HepG2 (cell line): ENCODE results near the gene CD180. TPM values are rescaled to one million over a fixed set of nuclear protein-coding genes. Genes with fewer than 3 reads are reported as not detected.

Experiments
- ATAD3A ChIP-seq: sonication (generic); formaldehyde crosslinking; IDR thresholded peaks from 2 replicates; pipeline ENCODE4 v1.4.0; 2020; ENCODE audit warnings: missing genetic modification reagents
- MXD4 ChIP-seq: IDR thresholded peaks from 2 replicates; pipeline ENCODE4 v1.6.1; 2016; ENCODE audit warnings: mild to moderate bottlenecking, missing biosample characterization, missing genetic modification reagents
- PRDM10 ChIP-seq: sonication (generic); formaldehyde crosslinking; IDR thresholded peaks from 2 replicates; pipeline ENCODE4 v1.4.0; 2020; ENCODE audit warnings: low read depth, missing genetic modification reagents
- ZNF576 ChIP-seq: sonication (generic); formaldehyde crosslinking; IDR thresholded peaks from 2 replicates; pipeline ENCODE4 v1.4.0; 2020; ENCODE audit warnings: mild to moderate bottlenecking, missing genetic modification reagents
- polyA plus RNA-seq, 8 experiments: library from polyadenylated mRNA; depleted of rRNA in 3 of 8; stranded (reverse) in 7 of 8; unstranded in 1 of 8; fragments of >200 nt; fragmentation: Illumina TruSeq in 4 of 8; extraction: Trizol in 4 of 8; gene quantifications; 2 replicates each; pipeline versions ENCODE4 v1.2.1 to v1.2.3, GENCODE V29; 2011 to 2016; ENCODE audit warnings: low read depth in 4 of 8, missing spikeins in 1 of 8, mixed read lengths in 1 of 8; ENCODE audit not compliant: insufficient read depth in 1 of 8
- total RNA-seq, 5 experiments: library from RNA; depleted of rRNA; stranded (reverse); fragments of >200 nt; fragmentation: Illumina TruSeq; extraction: Trizol; gene quantifications; 2 replicates each; pipeline ENCODE4 v1.2.3, GENCODE V29; 2016; ENCODE audit warnings: low read depth in 1 of 5
- TF ChIP-seq, protein P1 (sequence below): sonication (generic); formaldehyde crosslinking; IDR thresholded peaks from 2 replicates; pipeline ENCODE4 v1.9.0; 2021; ENCODE audit warnings: mild to moderate bottlenecking, missing genetic modification reagents
- TF ChIP-seq, protein P2 (sequence below): sonication (generic); formaldehyde crosslinking; IDR thresholded peaks from 2 replicates; pipeline ENCODE4 v1.5.0; 2020; ENCODE audit warnings: missing genetic modification reagents, mild to moderate bottlenecking, borderline replicate concordance
- TF ChIP-seq, protein P3 (sequence below): IDR thresholded peaks from 2 replicates; pipeline ENCODE4 v1.6.1; 2016; ENCODE audit warnings: missing compliant biosample characterization, missing genetic modification reagents, borderline replicate concordance

CD180 gene
- total and polyA plus RNA-seq, 2 of the 13 experiments (the other 11 are each of a cell fraction or from before 2014, with no cell fraction given): not detected

GRCh38 chr5:67208403-67208802 lies 11.8 kb upstream of the CD180 start (continued):
- TF ChIP-seq PRDM10 (CRISPR knock-in tag) (no peak), ZNF576 (CRISPR knock-in tag) (no peak), ATAD3A (no peak), MXD4 (CRISPR knock-in tag) (no peak)
- TF ChIP-seq, protein P1, sequence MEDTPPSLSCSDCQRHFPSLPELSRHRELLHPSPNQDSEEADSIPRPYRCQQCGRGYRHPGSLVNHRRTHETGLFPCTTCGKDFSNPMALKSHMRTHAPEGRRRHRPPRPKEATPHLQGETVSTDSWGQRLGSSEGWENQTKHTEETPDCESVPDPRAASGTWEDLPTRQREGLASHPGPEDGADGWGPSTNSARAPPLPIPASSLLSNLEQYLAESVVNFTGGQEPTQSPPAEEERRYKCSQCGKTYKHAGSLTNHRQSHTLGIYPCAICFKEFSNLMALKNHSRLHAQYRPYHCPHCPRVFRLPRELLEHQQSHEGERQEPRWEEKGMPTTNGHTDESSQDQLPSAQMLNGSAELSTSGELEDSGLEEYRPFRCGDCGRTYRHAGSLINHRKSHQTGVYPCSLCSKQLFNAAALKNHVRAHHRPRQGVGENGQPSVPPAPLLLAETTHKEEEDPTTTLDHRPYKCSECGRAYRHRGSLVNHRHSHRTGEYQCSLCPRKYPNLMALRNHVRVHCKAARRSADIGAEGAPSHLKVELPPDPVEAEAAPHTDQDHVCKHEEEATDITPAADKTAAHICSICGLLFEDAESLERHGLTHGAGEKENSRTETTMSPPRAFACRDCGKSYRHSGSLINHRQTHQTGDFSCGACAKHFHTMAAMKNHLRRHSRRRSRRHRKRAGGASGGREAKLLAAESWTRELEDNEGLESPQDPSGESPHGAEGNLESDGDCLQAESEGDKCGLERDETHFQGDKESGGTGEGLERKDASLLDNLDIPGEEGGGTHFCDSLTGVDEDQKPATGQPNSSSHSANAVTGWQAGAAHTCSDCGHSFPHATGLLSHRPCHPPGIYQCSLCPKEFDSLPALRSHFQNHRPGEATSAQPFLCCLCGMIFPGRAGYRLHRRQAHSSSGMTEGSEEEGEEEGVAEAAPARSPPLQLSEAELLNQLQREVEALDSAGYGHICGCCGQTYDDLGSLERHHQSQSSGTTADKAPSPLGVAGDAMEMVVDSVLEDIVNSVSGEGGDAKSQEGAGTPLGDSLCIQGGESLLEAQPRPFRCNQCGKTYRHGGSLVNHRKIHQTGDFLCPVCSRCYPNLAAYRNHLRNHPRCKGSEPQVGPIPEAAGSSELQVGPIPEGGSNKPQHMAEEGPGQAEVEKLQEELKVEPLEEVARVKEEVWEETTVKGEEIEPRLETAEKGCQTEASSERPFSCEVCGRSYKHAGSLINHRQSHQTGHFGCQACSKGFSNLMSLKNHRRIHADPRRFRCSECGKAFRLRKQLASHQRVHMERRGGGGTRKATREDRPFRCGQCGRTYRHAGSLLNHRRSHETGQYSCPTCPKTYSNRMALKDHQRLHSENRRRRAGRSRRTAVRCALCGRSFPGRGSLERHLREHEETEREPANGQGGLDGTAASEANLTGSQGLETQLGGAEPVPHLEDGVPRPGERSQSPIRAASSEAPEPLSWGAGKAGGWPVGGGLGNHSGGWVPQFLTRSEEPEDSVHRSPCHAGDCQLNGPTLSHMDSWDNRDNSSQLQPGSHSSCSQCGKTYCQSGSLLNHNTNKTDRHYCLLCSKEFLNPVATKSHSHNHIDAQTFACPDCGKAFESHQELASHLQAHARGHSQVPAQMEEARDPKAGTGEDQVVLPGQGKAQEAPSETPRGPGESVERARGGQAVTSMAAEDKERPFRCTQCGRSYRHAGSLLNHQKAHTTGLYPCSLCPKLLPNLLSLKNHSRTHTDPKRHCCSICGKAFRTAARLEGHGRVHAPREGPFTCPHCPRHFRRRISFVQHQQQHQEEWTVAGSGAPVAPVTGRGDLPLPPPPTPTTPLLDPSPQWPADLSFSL: no peak
- TF ChIP-seq, protein P2, sequence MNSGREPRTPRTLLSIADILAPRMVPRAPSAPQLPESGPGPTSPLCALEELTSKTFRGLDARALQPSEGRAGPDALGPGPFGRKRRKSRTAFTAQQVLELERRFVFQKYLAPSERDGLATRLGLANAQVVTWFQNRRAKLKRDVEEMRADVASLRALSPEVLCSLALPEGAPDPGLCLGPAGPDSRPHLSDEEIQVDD: no peak
- TF ChIP-seq, protein P3, sequence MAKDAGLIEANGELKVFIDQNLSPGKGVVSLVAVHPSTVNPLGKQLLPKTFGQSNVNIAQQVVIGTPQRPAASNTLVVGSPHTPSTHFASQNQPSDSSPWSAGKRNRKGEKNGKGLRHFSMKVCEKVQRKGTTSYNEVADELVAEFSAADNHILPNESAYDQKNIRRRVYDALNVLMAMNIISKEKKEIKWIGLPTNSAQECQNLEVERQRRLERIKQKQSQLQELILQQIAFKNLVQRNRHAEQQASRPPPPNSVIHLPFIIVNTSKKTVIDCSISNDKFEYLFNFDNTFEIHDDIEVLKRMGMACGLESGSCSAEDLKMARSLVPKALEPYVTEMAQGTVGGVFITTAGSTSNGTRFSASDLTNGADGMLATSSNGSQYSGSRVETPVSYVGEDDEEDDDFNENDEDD (CRISPR knock-in tag): no peak
